H9 (cell line): ENCODE measurements around the gene SLC25A53. TPM values are rescaled to one million over a fixed set of nuclear protein-coding genes. Genes with fewer than 3 reads are reported as not detected.

Experiments used
- DNase-seq: peaks from one replicate; pipeline ENCODE4 v3.0.0-alpha.2; 2017
- H2AFZ ChIP-seq: one replicate; pipeline ENCODE4 v1.6.1; 2013; ENCODE audit warnings: mild to moderate bottlenecking, low read length, control low read depth, moderate library complexity
- H2AK5ac ChIP-seq: 2 replicates; pipeline ENCODE4 v1.6.1; 2013; ENCODE audit warnings: low read length, control low read depth, mixed read lengths; ENCODE audit not compliant: insufficient read length
- H2BK120ac ChIP-seq: one replicate; pipeline ENCODE4 v1.6.1; 2013; ENCODE audit warnings: low read depth, mild to moderate bottlenecking, low read length, control low read depth, inconsistent platforms; ENCODE audit not compliant: poor library complexity, severe bottlenecking
- H2BK12ac ChIP-seq: 2 replicates; pipeline ENCODE4 v1.6.1; 2013; ENCODE audit warnings: low read length, control low read depth, mixed read lengths, low read depth; ENCODE audit not compliant: insufficient read length
- H2BK15ac ChIP-seq: 2 replicates; pipeline ENCODE4 v1.6.1; 2013; ENCODE audit warnings: low read depth, low read length, control low read depth
- H2BK20ac ChIP-seq: one replicate; pipeline ENCODE4 v1.6.1; 2013; ENCODE audit warnings: low read depth, mild to moderate bottlenecking, low read length, control low read depth, inconsistent platforms; ENCODE audit not compliant: poor library complexity, severe bottlenecking
- H2BK5ac ChIP-seq: 2 replicates; pipeline ENCODE4 v1.6.1; 2013; ENCODE audit warnings: low read length, control low read depth, mixed read lengths; ENCODE audit not compliant: insufficient read length
- H3K14ac ChIP-seq: 2 replicates; pipeline ENCODE4 v1.6.1; 2013; ENCODE audit warnings: low read length, control low read depth; ENCODE audit not compliant: insufficient read depth
- H3K18ac ChIP-seq: 2 replicates; pipeline ENCODE4 v1.6.1; 2013; ENCODE audit warnings: low read depth, mild to moderate bottlenecking, mixed read lengths, low read length, control low read depth; ENCODE audit not compliant: insufficient read length
- H3K23ac ChIP-seq: 2 replicates; pipeline ENCODE4 v1.6.1; 2013; ENCODE audit warnings: low read length, control low read depth, mixed read lengths, low read depth; ENCODE audit not compliant: insufficient read length
- H3K23me2 ChIP-seq: 2 replicates; pipeline ENCODE4 v1.6.1; 2013; ENCODE audit warnings: low read depth, mild to moderate bottlenecking, mixed read lengths, low read length, control low read depth; ENCODE audit not compliant: insufficient read length, poor library complexity, severe bottlenecking
- H3K27ac ChIP-seq: 2 replicates; pipeline ENCODE4 v1.5.1; 2013; ENCODE audit warnings: low read length, control low read depth, mixed read lengths, low read depth; ENCODE audit not compliant: insufficient read length
- H3K27me3 ChIP-seq: 2 replicates; pipeline ENCODE4 v1.6.1; 2013; ENCODE audit warnings: low read length, control low read depth, inconsistent platforms; ENCODE audit not compliant: insufficient read depth
- H3K4ac ChIP-seq: 2 replicates; pipeline ENCODE4 v1.6.1; 2013; ENCODE audit warnings: low read depth, mild to moderate bottlenecking, control low read depth, inconsistent platforms, low read length, moderate library complexity
- H3K4me1 ChIP-seq: 2 replicates; pipeline ENCODE4 v1.6.1; 2013; ENCODE audit warnings: low read length, control low read depth, inconsistent platforms; ENCODE audit not compliant: insufficient read depth
- H3K4me2 ChIP-seq: 2 replicates; pipeline ENCODE4 v1.6.1; 2013; ENCODE audit warnings: low read length, control low read depth, mixed read lengths; ENCODE audit not compliant: insufficient read length, insufficient read depth
- H3K56ac ChIP-seq: 2 replicates; pipeline ENCODE4 v1.6.1; 2013; ENCODE audit warnings: low read depth, mild to moderate bottlenecking, mixed read lengths, low read length, control low read depth; ENCODE audit not compliant: insufficient read length
- H3K79me1 ChIP-seq: 2 replicates; pipeline ENCODE4 v1.6.1; 2013; ENCODE audit warnings: low read depth, mild to moderate bottlenecking, moderate library complexity, low read length, control low read depth, inconsistent platforms; ENCODE audit not compliant: insufficient read depth, poor library complexity, severe bottlenecking
- H3K79me2 ChIP-seq: 2 replicates; pipeline ENCODE4 v1.6.1; 2013; ENCODE audit warnings: low read length, control low read depth, inconsistent platforms; ENCODE audit not compliant: insufficient read depth
- H3K9ac ChIP-seq: 2 replicates; pipeline ENCODE4 v1.6.1; 2013; ENCODE audit warnings: low read length, control low read depth, mixed read lengths; ENCODE audit not compliant: insufficient read length; ENCODE audit errors: extremely low read depth
- H3K9me3 ChIP-seq: one replicate; pipeline ENCODE4 v1.6.1; 2013; ENCODE audit warnings: low read depth, low read length, inconsistent platforms; ENCODE audit not compliant: control insufficient read depth
- H3T11ph ChIP-seq: one replicate; pipeline ENCODE4 v1.6.1; 2013; ENCODE audit warnings: mild to moderate bottlenecking, low read length, control low read depth, inconsistent platforms
- H4K20me1 ChIP-seq: one replicate; pipeline ENCODE4 v1.6.1; 2013; ENCODE audit not compliant: control insufficient read depth, insufficient read length, insufficient read depth
- H4K5ac ChIP-seq: 2 replicates; pipeline ENCODE4 v1.6.1; 2013; ENCODE audit warnings: low read depth, mild to moderate bottlenecking, mixed read lengths, low read length, control low read depth; ENCODE audit not compliant: insufficient read length
- H4K8ac ChIP-seq: replicated peaks from 2 replicates; pipeline ENCODE4 v1.6.1; 2013; ENCODE audit warnings: low read length, control low read depth, mixed read lengths, low read depth; ENCODE audit not compliant: insufficient read length
- H4K91ac ChIP-seq: 2 replicates; pipeline ENCODE4 v1.6.1; 2013; ENCODE audit warnings: low read depth, mild to moderate bottlenecking, moderate library complexity, mixed read lengths, low read length, control low read depth; ENCODE audit not compliant: insufficient read length
- H3K27ac Mint-ChIP-seq, 3 experiments: 2 replicates in 2 of 3; 3 replicates in 1 of 3; pipeline ENCODE4 v1.8.0; 2020 to 2021; ENCODE audit warnings: mixed read lengths in 3 of 3, mild to moderate bottlenecking in 1 of 3, moderate library complexity in 1 of 3
- H3K27me3 Mint-ChIP-seq: 2 replicates; pipeline ENCODE4 v1.8.0; 2021; ENCODE audit warnings: low read depth, mild to moderate bottlenecking, moderate library complexity, mixed read lengths
- H3K36me3 Mint-ChIP-seq, 3 experiments: 2 replicates in 2 of 3; 3 replicates in 1 of 3; pipeline ENCODE4 v1.8.0; 2020 to 2021; ENCODE audit warnings: low read depth in 3 of 3, mixed read lengths in 3 of 3; ENCODE audit not compliant: insufficient read depth in 1 of 3
- H3K4me1 Mint-ChIP-seq, 2 experiments: 2 replicates each; pipeline ENCODE4 v1.8.0; 2020; ENCODE audit warnings: mixed read lengths in 2 of 2
- H3K4me3 Mint-ChIP-seq, 2 experiments: 2 replicates in 1 of 2; 3 replicates in 1 of 2; pipeline ENCODE4 v1.8.0; 2020 to 2021; ENCODE audit warnings: mild to moderate bottlenecking in 2 of 2, mixed read lengths in 2 of 2, moderate library complexity in 1 of 2
- H3K9me3 Mint-ChIP-seq, 2 experiments: 2 replicates in 1 of 2; 3 replicates in 1 of 2; pipeline ENCODE4 v1.8.0; 2020; ENCODE audit warnings: mild to moderate bottlenecking in 2 of 2, mixed read lengths in 2 of 2, moderate library complexity in 1 of 2
- CTCF ChIP-seq: fragments of 200-600 bp; sonication (generic); conservative IDR thresholded peaks from 3 replicates; pipeline ENCODE4 v1.8.0; 2021; ENCODE audit warnings: antibody characterized with exemption, mild to moderate bottlenecking
- WGBS: extraction: QIAGEN DNeasy Blood & Tissue Kit; methylation state at CpG from one replicate; pipeline ENCODE4 v1.1.7; 2013; ENCODE audit warnings: missing lambda C conversion rate, low lambda C conversion rate, mixed read lengths; ENCODE audit not compliant: insufficient read length; ENCODE audit errors: extremely low coverage; 5-methylcytosine and 5-hydroxymethylcytosine counted together
- total RNA-seq: library from RNA; stranded (reverse); gene quantifications from 2 replicates; pipeline ENCODE4 v1.2.1, GENCODE V29; 2021

The SLC25A53 gene
- total RNA-seq, 1 experiment from 2014 or later, result 1.6 TPM

- no peak for DNase-seq
- Mint-ChIP-seq H3K27ac (no peak overlapping the region), H3K4me3 (peak overlapping the region; percentile 72 to 89; a peak in 4 of 5 replicates), H3K27me3 (no peaks in the 10 kb centered on the region; the same call in 1 of the 2 replicates), H3K36me3 (peaks cover 0 to 13% (median 7%) of the 10 kb centered on the region in 3 experiments; a peak in 3 of 7 replicates), H3K4me1 (peaks cover 9 to 18% of the 10 kb centered on the region in 2 experiments; a peak in 3 of 4 replicates), H3K9me3 (peaks cover 0 to 65% of the 10 kb centered on the region in 2 experiments; a peak in 2 of 5 replicates)
- H3K4ac ChIP-seq, result no peak overlapping the region
- no peaks in the 10 kb centered on the region; the same call in 1 of the 2 replicates for H3K79me2 ChIP-seq
- no peak overlapping the region for H2BK120ac ChIP-seq
- no peak overlapping the region for H2AFZ ChIP-seq
- no peak overlapping the region for H4K91ac ChIP-seq
- H4K5ac ChIP-seq, result no peak overlapping the region
- no peak overlapping the region for H3K18ac ChIP-seq
- no peak overlapping the region for H3K9ac ChIP-seq
- no peak overlapping the region for H2BK20ac ChIP-seq
- H3K23ac ChIP-seq, result no peak overlapping the region
- H2BK15ac ChIP-seq, result no peak overlapping the region
- no peak overlapping the region for H3K27ac ChIP-seq
- no peak overlapping the region for H3K14ac ChIP-seq
- no peak overlapping the region for H2AK5ac ChIP-seq
- H3K4me1 ChIP-seq, result no peaks in the 10 kb centered on the region
- H4K8ac ChIP-seq, result no peak overlapping the region
- H3K23me2 ChIP-seq, result peaks cover 4% of the 10 kb centered on the region
- no peak overlapping the region for H3K56ac ChIP-seq
- no peaks in the 10 kb centered on the region for H4K20me1 ChIP-seq
- peaks cover 6% of the 10 kb centered on the region for H3K9me3 ChIP-seq
- no peaks in the 10 kb centered on the region for H3K27me3 ChIP-seq
- H2BK5ac ChIP-seq, result no peak overlapping the region
- no peak overlapping the region for H3T11ph ChIP-seq
- no peak overlapping the region for H2BK12ac ChIP-seq
- no peaks in the 10 kb centered on the region for H3K79me1 ChIP-seq
- no peak for TF ChIP-seq CTCF
- no peak overlapping the region for H3K4me2 ChIP-seq
- WGBS, result no CpG with 5 or more reads among the region's 1 CpG
Observed at GRCh38 chrX:104168127-104168526, 11.3 kb upstream of the SLC25A53 start.
